Activated T-cell treated with anti-CD3 and anti-CD28 coated beads, Interleukin-2, amount 50 U/mL, for 24 hours (primary cell): ENCODE measurements around the gene GALNT2.

Experiments
- DNase-seq: peaks from one replicate; pipeline ENCODE4 v3.0.0-alpha.2; 2020
- H3K27ac Mint-ChIP-seq: 2 replicates; pipeline ENCODE4 v1.8.0; 2020; ENCODE audit warnings: mild to moderate bottlenecking, mixed read lengths
- H3K27me3 Mint-ChIP-seq: 2 replicates; pipeline ENCODE4 v1.8.0; 2020; ENCODE audit warnings: mixed read lengths
- H3K36me3 Mint-ChIP-seq: 2 replicates; pipeline ENCODE4 v1.8.0; 2020; ENCODE audit warnings: low read depth, mixed read lengths
- H3K4me1 Mint-ChIP-seq: 2 replicates; pipeline ENCODE4 v1.8.0; 2020; ENCODE audit warnings: low read depth, mixed read lengths
- H3K4me3 Mint-ChIP-seq: 2 replicates; pipeline ENCODE4 v1.8.0; 2020; ENCODE audit warnings: mild to moderate bottlenecking, moderate library complexity, mixed read lengths
- H3K9me3 Mint-ChIP-seq: 2 replicates; pipeline ENCODE4 v1.8.0; 2020; ENCODE audit warnings: mixed read lengths

GALNT2 gene

DNA sequence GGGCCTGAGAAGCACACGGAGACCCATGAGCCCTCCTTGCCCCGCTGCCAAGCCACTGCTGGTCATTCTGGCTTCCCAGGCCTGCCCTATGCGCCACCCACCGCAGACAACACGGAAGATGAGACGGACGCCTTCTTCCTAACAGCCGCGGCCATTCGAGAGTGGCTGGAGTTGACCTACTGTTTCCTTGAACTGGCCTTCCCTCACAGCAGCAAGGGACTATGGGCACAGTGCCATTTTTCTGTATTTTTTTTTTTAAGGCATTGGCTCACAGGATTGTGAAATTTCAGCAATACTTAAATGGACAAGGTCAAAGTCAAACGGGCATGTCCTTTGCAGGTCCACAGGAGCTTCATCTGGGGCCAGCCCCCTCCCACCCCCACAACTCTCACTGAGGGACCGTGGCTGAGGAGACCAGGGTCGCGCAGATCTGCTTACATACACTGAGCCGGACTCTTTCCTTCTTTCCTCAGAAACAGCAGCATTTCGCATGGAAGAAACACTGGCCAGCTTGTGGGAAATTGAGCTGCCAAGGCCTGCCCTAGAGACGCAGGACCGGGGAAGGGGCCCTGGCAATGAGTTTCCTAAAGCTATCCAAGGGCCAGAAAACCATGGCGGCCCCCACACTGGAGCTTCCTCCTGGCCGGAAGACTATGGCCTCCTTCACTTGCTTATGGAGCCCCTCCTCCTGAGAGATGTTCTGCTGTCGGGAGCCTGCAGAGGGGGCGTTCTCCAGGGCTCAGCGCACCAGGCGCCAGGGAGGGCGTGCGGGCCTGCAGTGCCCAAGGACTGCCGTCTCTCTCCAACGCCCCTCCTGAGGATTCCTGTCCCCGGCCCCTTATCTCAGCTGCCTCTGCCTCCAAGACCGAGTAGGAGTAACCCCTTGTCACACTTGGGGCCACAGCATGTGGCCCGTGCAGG, 260.2 kb downstream of the GALNT2 start:
- no peak for DNase-seq
- H3K4me1 Mint-ChIP-seq = peaks cover 13% of the 10 kb centered on the region
- no peak overlapping the region for H3K4me3 Mint-ChIP-seq
- H3K9me3 Mint-ChIP-seq = no peaks in the 10 kb centered on the region
- H3K36me3 Mint-ChIP-seq = no peaks in the 10 kb centered on the region
- peak overlapping the region; percentile 81 for H3K27ac Mint-ChIP-seq
- peaks cover under 1% of the 10 kb centered on the region for H3K27me3 Mint-ChIP-seq

DNA sequence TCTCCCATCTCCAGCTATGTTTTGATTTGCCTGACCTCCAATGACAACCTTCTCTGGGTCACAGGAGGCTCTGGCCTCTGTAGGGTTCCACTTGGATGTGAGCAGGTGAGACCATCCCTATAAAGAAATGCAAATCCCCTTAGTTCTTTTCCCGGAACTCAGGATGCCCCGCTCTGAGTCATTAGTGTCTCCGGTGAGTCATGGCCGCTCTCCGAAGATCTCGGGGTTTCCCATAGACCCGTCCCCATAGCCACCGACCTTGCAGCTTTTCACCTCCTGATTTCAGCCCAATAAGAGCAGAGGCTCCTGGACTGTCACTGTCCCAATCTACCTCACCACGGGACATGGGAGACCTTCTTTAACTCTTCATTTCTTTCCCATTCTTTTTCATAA, 260.9 kb downstream of the GALNT2 start:
- Mint-ChIP-seq H3K27me3 (peaks cover 3% of the 10 kb centered on the region), H3K4me1 (peaks cover 13% of the 10 kb centered on the region)
- peak; percentile 48 for DNase-seq

GRCh38 chr1:230328342-230329015, 261.4 kb downstream of the GALNT2 start:
- no peak for DNase-seq

More for the DNA sequence above, 260.9 kb downstream of the GALNT2 start:
- no peaks in the 10 kb centered on the region for H3K9me3 Mint-ChIP-seq
- no peaks in the 10 kb centered on the region for H3K36me3 Mint-ChIP-seq
- no peak overlapping the region for H3K4me3 Mint-ChIP-seq
- H3K27ac Mint-ChIP-seq = peak overlapping the region; percentile 81

DNA sequence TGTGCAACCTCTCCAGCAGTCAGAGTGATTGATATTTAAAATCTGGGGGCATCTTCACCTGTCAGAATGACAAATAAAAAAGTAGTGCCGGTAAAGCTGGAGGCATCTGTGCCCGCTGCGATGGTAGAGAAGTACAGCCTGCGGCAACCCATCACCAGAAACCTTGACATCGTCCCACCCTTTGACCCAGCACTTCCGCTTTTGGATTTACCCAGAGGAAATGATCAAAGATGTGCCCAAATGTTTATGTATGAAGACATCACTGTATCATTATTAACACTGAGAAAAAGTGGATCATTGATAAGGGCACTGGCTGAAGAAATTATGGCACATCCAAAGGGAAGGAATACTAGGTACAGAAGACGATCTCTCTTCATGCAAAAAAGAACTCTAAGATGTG, 263.1 kb downstream of the GALNT2 start:
- no peaks in the 10 kb centered on the region for H3K36me3 Mint-ChIP-seq
- H3K27ac Mint-ChIP-seq = no peak overlapping the region
- DNase-seq = no peak
- peaks cover 8% of the 10 kb centered on the region for H3K27me3 Mint-ChIP-seq
- H3K4me3 Mint-ChIP-seq = no peak overlapping the region
- H3K9me3 Mint-ChIP-seq = no peaks in the 10 kb centered on the region
- peaks cover 13% of the 10 kb centered on the region for H3K4me1 Mint-ChIP-seq

More at GRCh38 chr1:230328342-230329015, 261.4 kb downstream of the GALNT2 start:
- H3K27ac Mint-ChIP-seq = peak overlapping the region; percentile 81
- H3K4me1 Mint-ChIP-seq = peaks cover 13% of the 10 kb centered on the region
- H3K4me3 Mint-ChIP-seq = no peak overlapping the region
- peaks cover 5% of the 10 kb centered on the region for H3K27me3 Mint-ChIP-seq
- no peaks in the 10 kb centered on the region for H3K36me3 Mint-ChIP-seq
- no peaks in the 10 kb centered on the region for H3K9me3 Mint-ChIP-seq
